ENCODE data around the gene ARHGAP20. TPM values are rescaled to one million over a fixed set of nuclear protein-coding genes. Genes with fewer than 3 reads are reported as not detected.

ARHGAP20 gene
- total and polyA plus RNA-seq, 9 of the 15 experiments (the other 6 are each of a cell fraction or from before 2014, with no cell fraction given): 0.07 TPM; not detected in 8

DNA sequence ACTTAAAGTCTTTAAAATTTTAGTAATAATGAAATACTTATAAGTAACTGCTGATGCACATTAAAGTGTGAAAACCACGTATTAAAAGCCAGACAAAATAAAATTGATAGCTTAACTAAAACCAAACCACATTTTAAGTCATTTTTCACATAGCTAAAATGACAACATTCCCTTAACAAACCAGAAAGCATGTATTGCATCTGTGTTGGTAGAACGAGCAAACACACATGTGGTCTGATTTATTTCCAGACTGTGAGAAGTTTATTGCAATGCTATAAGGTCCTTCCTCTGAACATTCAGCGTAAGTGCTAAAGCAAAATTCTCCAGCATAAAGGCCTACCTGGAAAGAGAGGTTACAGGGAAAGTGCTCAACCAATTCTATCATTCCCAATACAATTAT, 57.8 kb downstream of the ARHGAP20 start:
- ATAC-seq: no peak
- Histone ChIP-seq H3K79me2 (ENCODE audit: control insufficient read depth, insufficient read depth, low read length) (no peaks in the 10 kb centered on the region), H3K4me1 (replicated peaks in 1 of 2; ENCODE audit: control insufficient read depth in 2 of 2, insufficient read depth in 2 of 2, low read length in 2 of 2) (no peaks in the 10 kb centered on the region), H3K36me3 (ENCODE audit: control insufficient read depth, insufficient read depth, low read length) (no peaks in the 10 kb centered on the region), H2AFZ (ENCODE audit: low read depth, low read length) (no peak overlapping the region), H3K9me3 (replicated peaks; ENCODE audit: control insufficient read depth, insufficient read depth, low read depth, low read length) (no peaks in the 10 kb centered on the region), H3K9ac (ENCODE audit: insufficient read depth in 1 of 2, low read depth in 2 of 2, low read length in 2 of 2) (no peak overlapping the region), H3K27ac (ENCODE audit: extremely low read depth, low read depth, low read length) (no peak overlapping the region), H3K9me1 (ENCODE audit: control insufficient read depth, insufficient read depth, low read length) (no peaks in the 10 kb centered on the region), H3K27me3 (ENCODE audit: control insufficient read depth in 2 of 2, insufficient read depth in 2 of 2, low read length in 2 of 2) (no peaks in the 10 kb centered on the region), H3K4me3 (no peak overlapping the region), H3K4me2 (ENCODE audit: insufficient read depth, low read length) (no peak overlapping the region), H4K20me1 (replicated peaks; ENCODE audit: control insufficient read depth, insufficient read depth, low read length) (no peaks in the 10 kb centered on the region)
- WGBS (ENCODE audit: insufficient coverage, low coverage, missing lambda C conversion rate): 10% methylated on average over 3 of the region's 3 CpGs
- ChIA-PET CTCF (ENCODE audit: low intra/inter-chr PET ratio) (no interaction called here), POLR2A (no interaction called here)
- no TSS peak for BruUV-seq (replicated peaks)
- in situ Hi-C loops (cut with MboI) (no loop called here), intact Hi-C loops (cut with micrococcal nuclease) (no loop called here)
- no peak for DNase-seq (ENCODE audit: extremely low read depth in 1 of 4, low spot score in 3 of 4)
- no peak for TF ChIP-seq LCOR (CRISPR knock-in tag; IDR thresholded peaks at IDR 0.05)
- TF ChIP-seq FOXK2 (conservative IDR thresholded peaks at IDR 0.05 in 1 of 2, IDR thresholded peaks at IDR 0.05 in 1 of 2; ENCODE audit: low read depth in 2 of 2): no peak
- no peak for TF ChIP-seq CSDE1 (IDR thresholded peaks at IDR 0.05)
- TF ChIP-seq ZC3H11A (IDR thresholded peaks at IDR 0.05; ENCODE audit: low read depth, low read length): no peak
- TF ChIP-seq LARP7 (IDR thresholded peaks at IDR 0.05): no peak
- no peak for TF ChIP-seq SMAD1 (IDR thresholded peaks at IDR 0.05; ENCODE audit: low read depth, low read length, partially characterized antibody)
- TF ChIP-seq FOXP1 (CRISPR knock-in tag; IDR thresholded peaks at IDR 0.05): no peak
- TF ChIP-seq ZBTB43 (CRISPR knock-in tag; IDR thresholded peaks at IDR 0.05): no peak
- TF ChIP-seq CHD2 (IDR thresholded peaks at IDR 0.05; ENCODE audit: low read depth, low read length): no peak
- TF ChIP-seq POLR3A (IDR thresholded peaks at IDR 0.05; ENCODE audit: borderline replicate concordance, extremely low read depth, insufficient read depth, insufficient read length): no peak
- TF ChIP-seq MCM3 (IDR thresholded peaks at IDR 0.05): no peak
- TF ChIP-seq MIER1 (IDR thresholded peaks at IDR 0.05; ENCODE audit: low read depth): no peak
- TF ChIP-seq, protein P1, sequence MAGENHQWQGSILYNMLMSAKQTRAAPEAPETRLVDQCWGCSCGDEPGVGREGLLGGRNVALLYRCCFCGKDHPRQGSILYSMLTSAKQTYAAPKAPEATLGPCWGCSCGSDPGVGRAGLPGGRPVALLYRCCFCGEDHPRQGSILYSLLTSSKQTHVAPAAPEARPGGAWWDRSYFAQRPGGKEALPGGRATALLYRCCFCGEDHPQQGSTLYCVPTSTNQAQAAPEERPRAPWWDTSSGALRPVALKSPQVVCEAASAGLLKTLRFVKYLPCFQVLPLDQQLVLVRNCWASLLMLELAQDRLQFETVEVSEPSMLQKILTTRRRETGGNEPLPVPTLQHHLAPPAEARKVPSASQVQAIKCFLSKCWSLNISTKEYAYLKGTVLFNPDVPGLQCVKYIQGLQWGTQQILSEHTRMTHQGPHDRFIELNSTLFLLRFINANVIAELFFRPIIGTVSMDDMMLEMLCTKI (IDR thresholded peaks at IDR 0.05; ENCODE audit: partially characterized antibody): no peak
- no peak for TF ChIP-seq ZNF224 (CRISPR knock-in tag; IDR thresholded peaks at IDR 0.05)
- no peak for TF ChIP-seq MEF2A (IDR thresholded peaks at IDR 0.05; ENCODE audit: control insufficient read depth, low read depth, low read length)
- FAIRE-seq: no peak
